Epidermal melanocyte (primary cell): Measurements from ENCODE around the gene BET1L.
"Not testable (repeated sequence)": the region's sequence is repeated elsewhere in the genome, so short reads cannot be mapped to it uniquely, and the experiment has no call there.

Source experiments
- DNase-seq: peaks from one replicate; pipeline ENCODE4 v3.0.0; 2011; ENCODE audit warnings: low spot score; ENCODE audit not compliant: insufficient read length

The BET1L gene

GRCh38 chr11:227824-228379, 20.7 kb upstream of the BET1L start:
- DNase-seq: no peak

DNA sequence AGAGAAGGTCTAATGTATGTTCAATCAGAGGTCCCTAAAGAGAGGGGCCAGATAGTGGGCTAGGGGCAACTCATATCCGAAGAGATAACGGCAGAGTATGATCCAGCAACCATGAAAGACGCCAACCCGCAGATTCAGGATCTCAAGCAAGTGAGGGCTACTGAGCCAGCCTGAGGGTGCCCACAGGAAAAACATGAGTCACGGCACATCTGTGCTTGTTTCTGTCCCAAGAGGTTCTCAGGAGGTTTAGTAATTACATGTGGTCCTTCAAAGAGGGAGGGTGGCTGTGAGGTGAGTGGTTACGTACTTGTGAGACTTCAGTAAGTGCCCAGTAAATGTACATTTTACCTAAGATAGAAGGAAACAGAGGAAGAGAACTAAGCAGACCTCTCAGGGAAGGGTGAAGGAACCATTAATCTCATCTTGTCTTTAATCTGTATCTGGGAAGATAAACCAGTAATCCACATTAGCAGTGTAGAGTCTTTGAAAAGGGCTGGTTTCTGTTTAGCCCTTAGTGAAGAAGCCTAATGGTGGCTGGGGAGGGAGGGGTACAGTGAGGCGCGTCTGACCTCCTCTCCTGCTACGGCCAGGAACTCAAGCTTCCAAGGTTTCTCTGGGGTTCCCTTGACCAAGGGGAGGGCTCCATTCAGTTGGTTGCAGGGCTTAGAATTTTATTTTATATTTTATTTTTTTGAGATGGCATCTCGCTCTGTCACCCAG, 18.7 kb upstream of the BET1L start:
- no peak for DNase-seq

- DNase-seq: no peak
These were observed 17.2 kb upstream of the BET1L start for GRCh38 chr11:224424-224823.

DNA sequence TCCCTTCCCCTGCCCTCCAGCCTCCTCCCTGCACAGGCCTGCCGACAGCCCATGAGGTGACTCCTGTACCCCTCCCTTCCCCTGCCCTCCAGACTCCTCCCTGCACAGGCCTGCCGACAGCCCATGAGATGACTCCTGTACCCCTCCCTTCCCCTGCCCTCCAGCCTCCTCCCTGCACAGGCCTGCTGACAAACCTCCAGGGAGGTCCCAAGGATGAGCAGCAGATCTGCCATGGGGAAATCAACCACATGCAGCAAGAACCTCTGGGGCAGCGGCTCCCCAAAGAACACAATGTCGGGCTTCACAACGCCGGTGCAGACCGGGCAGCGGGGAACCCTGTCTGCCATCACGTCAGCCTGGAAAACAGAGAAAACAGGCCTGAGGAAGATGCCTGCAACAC, 16.7 kb upstream of the BET1L start:
- DNase-seq: no peak

GRCh38 chr11:223026-223789, 16.0 kb upstream of the BET1L start:
- no peak for DNase-seq

- no peak for DNase-seq
These were observed 15.0 kb upstream of the BET1L start for GRCh38 chr11:221998-222789.

DNA sequence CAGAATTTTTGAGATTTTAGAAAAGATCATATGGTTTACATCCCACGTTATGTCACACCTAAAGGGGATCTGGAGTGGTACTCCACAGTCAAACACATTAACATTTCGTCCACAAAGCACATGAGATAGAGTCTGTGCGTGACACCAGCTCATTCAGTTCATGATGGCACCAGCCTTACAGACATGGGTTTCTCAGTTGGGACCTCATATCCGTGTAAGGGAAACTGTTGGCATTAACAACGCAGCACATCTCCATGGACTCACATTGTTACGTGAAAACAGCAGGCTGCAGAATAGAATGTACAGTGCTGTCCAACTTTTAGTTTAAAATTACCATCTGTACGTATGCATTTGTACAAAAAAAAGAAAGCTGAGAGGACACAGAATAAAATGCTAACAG, 14.3 kb upstream of the BET1L start:
- DNase-seq: no peak

DNA sequence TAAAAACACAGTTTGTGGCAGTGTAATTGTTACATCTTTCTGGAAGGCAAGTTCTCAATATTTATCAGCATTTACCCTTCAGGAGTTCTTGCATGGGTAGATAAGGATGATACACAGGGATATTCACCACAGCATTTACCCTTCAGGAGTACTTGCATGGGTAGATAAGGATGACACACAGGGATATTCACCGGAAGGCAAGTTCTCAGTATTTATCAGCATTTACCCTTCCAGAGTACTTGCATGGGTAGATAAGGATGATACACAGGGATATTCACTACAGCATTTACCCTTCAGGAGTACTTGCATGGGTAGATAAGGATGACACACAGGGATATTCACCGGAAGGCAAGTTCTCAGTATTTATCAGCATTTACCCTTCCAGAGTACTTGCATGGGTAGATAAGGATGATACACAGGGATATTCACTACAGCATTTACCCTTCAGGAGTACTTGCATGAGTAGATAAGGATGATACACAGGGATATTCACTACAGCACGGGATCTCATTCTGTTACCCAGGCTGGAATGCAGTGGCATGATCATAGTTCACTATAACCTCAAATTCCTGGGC, 13.5 kb upstream of the BET1L start:
- DNase-seq: not testable (repeated sequence)

- DNase-seq: peak; percentile 3
These were observed 11.8 kb upstream of the BET1L start for GRCh38 chr11:218815-219593.

GRCh38 chr11:217704-218103, 10.5 kb upstream of the BET1L start:
- no peak for DNase-seq

- peak; percentile 14 for DNase-seq
These were observed 9.1 kb upstream of the BET1L start for GRCh38 chr11:216081-216974.

- DNase-seq: no peak
These were observed 8.4 kb upstream of the BET1L start for GRCh38 chr11:215581-216037.

GRCh38 chr11:214083-214482, 6.9 kb upstream of the BET1L start:
- peak; percentile 10 for DNase-seq

DNA sequence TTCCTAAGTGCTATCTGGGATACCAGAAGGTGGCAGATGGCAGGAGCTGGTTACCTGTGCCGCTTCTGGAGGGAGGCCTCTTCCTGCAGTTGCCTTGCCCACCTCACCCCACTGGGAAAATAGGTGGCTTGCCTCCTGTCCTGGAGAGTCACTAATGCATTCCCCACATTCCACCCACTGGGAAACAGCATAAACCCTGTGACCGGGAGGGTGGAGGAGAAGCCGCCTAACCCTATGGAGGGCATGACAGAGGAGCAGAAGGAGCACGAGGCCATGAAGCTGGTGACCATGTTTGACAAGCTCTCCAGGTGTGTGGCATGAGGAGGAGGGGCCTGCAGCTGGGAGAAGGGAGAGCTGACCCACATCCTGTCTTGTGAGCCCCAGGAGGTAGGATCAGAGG, 5.9 kb upstream of the BET1L start:
- DNase-seq: peak; percentile 8

GRCh38 chr11:212150-213100, 5.2 kb upstream of the BET1L start:
- DNase-seq: peak; percentile 5

DNA sequence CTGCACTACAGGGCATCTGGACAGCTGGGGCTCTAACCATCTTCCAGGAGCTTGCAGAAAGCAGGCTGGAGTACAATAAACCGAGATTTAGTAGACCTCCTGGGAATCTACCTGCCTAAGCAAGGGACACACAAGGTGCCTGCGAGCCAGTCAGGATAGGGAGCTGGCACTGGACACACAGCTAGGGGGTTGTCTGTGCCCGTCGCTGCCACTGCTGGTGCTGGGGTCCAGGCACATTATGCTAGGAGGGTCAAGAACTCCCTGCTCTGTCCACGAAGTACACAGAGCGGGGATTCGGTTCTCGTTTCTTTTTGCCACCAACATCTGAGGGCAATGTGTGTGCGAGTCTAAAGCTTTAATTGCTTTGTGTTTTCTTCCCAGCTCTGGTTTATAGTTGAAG, 4.5 kb upstream of the BET1L start:
- DNase-seq: peak; percentile 7

GRCh38 chr11:211295-211694, 4.1 kb upstream of the BET1L start:
- DNase-seq: peak; percentile 6

- DNase-seq: peak; percentile 6
These were observed 3.6 kb upstream of the BET1L start for GRCh38 chr11:210803-211180.
